C1 segment of cervical spinal cord (tissue), 14 donors: ENCODE measurements around the gene SPHK2.
"Not testable (repeated sequence)": the region's sequence is repeated elsewhere in the genome, so short reads cannot be mapped to it uniquely, and the experiment has no call there.

Experiments used
- DNase-seq, 14 donors: peaks; one replicate each; lab custom pipeline; 2025; lab: John Stamatoyannopoulos, UW

SPHK2 gene

DNA sequence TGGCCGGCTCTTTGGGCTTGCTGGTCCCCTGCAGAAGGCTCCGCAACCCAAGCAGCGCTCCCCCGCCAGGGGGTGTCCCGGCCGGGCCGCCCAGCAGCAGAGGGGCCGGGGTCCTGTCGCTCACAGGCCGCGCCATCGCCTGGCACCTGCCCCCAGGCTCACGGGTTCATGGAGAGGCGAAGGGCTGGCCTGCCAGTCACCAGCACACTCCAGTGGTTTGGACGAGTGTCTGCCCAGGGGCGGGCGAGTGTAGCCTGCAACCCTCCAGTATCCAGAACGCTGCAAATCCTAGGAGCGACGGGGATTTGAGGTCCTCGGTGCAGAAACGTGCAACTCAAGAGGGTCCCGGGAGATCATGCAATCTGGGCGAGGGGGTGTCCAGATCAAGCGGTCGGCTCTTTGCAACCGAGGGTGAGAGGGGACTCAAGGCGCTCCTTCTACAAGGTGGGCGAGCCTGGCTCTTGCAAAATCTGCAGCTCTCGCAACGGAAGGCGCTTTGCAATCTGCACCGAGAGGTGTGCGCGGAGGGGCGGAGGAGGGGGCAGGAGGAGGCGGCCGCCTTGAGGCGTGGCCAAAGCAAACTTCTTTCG, 17.6 kb downstream of the SPHK2 start, which contains the start of gene DBP:
Gene DBP, minus strand, starts transcription at position 521 of the 590 bp plus-strand sequence. Its CDS starts 385 bp downstream, at position 136.
- DNase-seq, result peak in 6 of 14 donors; percentile 72 to 92 (median 78)

DNA sequence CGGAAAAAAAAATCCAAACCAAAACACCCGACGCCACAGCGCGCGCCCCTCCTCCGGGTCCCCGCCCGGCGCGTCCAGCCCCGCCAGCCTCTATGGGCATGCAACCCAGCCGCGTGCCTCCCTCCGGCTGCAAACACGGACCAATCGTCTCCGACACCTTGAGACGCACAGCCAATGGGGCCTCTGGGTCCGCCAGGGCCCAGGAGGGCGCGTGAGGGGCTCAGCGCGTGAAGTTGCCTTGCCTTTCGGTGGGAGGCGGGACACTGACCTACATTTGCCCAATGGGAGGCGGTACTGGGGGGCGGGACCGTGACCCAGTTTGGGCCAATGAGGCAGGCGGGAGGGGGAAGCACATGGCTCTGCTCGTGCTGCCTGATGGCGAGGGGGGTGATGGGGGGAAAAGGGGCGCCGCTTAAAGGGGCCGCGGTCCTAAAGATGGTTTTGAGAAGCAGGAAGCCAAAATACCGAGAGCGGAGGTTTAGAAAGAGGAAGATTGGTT, 18.2 kb downstream of the SPHK2 start:
- peak; percentile 92 to 100 (median 98) for DNase-seq

- DNase-seq, result peak in 12 of 14 donors; percentile 73 to 93 (median 89)
Observed at GRCh38 chr19:48637948-48638830, 18.9 kb downstream of the SPHK2 start.

DNA sequence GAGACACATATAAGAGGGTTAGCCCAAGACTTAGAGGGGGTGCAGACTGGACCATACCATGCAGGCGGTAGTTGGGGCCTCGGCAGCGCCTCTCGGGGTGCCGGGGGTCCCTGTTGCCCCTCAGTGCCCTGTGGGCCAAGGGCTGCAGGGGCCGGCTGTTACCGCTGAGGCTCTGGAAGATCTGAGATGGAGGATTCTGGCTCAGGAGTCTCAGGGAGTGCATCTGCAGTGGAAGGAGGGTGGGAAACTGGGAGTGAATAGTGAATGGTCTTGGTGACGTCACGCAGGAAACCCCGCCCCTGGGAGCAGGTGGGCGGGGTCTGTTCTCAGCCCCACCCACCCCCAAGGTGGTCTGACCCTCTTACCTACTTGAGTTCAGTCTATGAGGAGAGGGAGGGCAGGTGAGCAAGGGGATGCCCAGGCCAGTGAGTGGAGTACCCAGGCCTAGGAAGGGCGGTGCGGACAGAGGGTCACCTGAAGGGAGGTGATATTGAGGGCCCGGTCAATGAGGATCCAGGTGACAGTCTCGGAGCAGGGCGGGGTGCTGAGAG, 19.6 kb downstream of the SPHK2 start:
- DNase-seq, result peak in 5 of 14 donors; percentile 23 to 56 (median 30)

DNA sequence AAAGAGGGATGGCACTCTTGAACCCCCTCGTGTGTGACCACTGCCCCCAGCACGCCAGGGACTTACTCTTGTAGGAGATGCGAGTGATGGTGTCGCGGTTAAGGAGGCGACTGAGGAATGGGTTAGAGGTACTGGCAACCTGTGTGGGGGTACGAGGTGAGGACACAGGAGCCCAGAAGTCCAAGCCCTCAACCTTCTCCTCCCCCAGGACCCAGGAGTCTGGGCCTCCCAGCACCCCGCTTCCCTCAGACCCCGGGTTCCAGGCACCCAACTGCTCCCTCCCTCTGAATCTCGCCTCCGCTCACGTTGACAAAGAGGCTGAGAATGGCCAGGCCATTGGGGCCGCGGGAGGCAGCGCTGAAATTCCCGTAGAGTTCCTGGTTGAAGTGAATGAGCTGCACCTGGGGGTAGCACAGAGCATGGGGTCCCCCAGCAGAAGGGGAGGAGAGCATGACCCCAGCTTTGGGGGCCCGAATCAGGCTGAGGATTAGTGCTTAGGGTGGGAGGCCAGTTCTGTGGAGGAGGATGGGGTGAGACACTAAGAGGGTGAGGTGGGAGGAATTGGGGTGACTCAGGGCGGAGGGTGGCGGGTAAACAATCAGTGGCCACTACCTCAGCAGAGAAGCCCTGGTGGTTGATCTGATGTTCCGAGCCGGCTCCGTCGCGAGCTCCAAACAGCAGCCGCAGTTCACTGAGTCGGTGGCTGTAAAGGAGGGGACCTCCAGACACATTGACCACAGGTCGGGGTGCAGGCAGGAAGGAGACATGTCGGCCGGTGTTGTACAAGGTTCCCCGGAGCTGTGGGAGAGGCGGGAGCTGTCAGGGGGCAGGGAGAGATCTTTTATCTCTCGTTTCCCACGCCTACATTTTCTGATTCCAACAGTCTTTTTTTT, 20.4 kb downstream of the SPHK2 start:
- no peak for DNase-seq

GRCh38 chr19:48641850-48642249, 22.5 kb downstream of the SPHK2 start:
- DNase-seq, result no peak

GRCh38 chr19:48642862-48643261, 23.6 kb downstream of the SPHK2 start:
- no peak for DNase-seq

GRCh38 chr19:48644355-48644754, 25.0 kb downstream of the SPHK2 start:
- peak in 1 of 14 donors; percentile 36 for DNase-seq

GRCh38 chr19:48644839-48645619, 25.7 kb downstream of the SPHK2 start:
- DNase-seq, result peak in 12 of 14 donors; percentile 49 to 82 (median 66)

GRCh38 chr19:48645620-48646000, 26.3 kb downstream of the SPHK2 start:
- peak in 5 of 14 donors; percentile 54 to 74 (median 56) for DNase-seq

GRCh38 chr19:48646001-48646721, 26.9 kb downstream of the SPHK2 start, which contains the start of gene CA11:
TSS of gene CA11 (minus strand) at chr19:48646187. CDS start at chr19:48645632, 555 bp downstream.
- peak; percentile 66 to 97 (median 92) for DNase-seq

DNA sequence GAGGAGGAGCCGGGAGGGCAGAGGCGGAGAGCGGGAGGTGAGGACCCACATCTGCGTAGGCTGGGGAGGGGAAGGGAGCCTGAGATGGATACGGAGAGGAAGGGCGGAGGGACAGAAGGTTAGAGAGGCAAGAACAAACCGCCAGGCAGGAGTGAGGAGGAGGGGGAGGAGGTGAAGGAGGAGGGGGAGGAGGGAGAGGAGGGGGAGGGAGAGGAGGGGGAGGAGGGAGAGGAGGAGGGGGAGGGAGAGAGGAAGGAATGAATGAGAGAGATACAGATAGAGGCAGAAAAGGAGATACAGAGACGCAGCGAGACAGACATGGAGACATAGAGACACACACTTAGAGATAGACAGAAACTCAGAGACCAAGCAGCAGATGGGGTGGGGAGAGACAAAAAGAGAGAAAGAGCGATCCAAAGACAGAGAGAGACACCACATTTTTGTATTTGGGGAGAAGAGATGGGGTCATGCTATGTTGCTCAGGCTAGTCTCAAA, 27.5 kb downstream of the SPHK2 start:
- no peak for DNase-seq

DNA sequence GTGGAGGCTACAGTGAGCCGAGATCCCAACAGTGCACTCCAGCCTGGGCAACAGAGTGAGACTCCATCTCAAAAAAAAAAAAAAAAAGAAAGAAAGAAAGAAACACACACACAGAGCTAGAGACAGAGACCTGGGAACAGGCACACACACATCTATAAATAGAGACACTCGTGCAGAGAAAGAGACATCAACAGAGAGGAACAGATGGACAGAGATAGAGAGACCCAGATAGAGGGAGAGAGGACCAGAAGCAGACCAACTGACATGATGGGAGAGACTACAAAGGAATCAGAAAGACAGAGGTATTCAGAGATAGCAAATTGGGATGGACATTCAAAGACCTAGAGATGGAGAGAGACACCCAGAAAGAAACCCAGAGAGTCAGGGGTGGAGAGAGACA, 28.8 kb downstream of the SPHK2 start:
- peak in 1 of 14 donors; percentile 80 for DNase-seq

- DNase-seq, result no peak
Observed at GRCh38 chr19:48650974-48651682, 31.8 kb downstream of the SPHK2 start.

DNA sequence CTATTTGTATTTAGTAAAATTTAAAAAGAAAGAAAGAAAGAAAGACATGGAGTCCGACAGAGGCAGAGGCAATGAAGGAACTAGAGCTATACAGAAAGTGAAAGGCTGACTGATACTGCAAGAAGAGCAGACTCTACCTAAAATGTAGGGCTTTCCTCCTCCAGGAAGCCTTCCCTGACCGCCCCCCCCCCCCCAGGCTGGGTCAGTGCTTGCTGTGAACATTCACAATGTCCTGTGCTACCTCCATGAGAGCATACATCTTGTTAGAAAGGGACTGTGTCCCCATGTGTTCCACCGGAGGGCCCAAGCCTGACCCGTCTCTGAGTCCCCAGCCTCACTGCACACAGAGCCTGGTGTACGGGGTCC, 32.4 kb downstream of the SPHK2 start:
- DNase-seq, result no peak

GRCh38 chr19:48654299-48655059, 35.2 kb downstream of the SPHK2 start:
- no peak for DNase-seq

DNA sequence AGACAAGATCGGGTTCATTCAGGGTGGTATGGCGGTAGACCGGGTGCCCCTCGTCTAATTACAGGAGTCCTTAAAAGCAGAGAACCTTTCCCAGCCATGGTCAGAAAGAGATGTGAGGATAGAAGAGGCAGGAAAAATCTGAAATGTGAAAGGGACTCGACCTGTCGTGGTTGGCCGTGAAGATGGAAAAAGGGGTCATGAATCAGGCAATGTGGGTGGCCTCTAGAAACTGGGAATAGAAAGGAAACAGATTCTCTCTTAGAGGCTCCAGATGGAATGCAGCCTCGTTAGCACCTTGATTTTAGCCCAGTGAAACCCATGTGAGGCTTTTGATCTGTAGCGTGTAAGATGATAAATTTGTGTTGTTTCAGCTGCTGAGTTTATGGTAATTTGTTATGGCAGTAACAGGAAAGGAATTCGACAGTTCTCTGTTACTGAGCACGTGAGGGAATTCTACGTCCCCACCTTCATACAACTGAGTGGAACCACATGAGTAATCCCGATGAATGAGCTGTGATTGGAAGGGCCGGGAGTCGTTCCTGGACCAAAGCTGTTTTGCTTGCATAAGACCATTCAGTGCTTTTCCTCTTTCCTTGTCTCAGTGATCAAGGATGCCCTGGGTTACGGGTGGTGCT, 37.7 kb downstream of the SPHK2 start:
- DNase-seq, result no peak

DNA sequence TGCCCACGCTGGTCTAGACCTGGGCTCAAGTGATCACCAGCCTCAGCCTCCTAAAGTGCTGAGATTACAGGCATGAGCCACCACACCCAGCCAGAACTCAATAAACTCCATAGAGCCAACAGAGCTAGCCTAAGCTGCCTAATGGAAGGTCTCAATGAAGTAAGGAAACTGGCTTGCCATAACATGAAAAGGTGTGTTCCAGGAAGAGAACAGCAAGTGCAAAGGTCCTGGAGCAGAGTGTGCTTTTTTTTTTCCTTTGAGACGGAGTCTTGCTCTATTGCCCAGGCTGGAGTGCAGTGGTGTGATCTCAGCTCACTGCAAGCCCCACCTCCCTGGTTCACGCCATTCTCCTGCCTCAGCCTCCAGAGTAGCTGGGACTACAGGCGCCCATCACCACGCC, 38.5 kb downstream of the SPHK2 start:
- not testable (repeated sequence) for DNase-seq
